Effector memory CD4-positive, alpha-beta T cell (primary cell): ENCODE results near the gene LATS1.
"Not testable (repeated sequence)": the region's sequence is repeated elsewhere in the genome, so short reads cannot be mapped to it uniquely, and the experiment has no call there.

ENCODE experiments used
- DNase-seq, 3 donors: peaks; one replicate each; pipeline ENCODE4 v3.0.0-alpha.2; 2020
- H3K27ac ChIP-seq: 2 replicates; pipeline ENCODE4 v1.7.0; 2013; ENCODE audit warnings: mild to moderate bottlenecking, low read length, moderate library complexity; ENCODE audit not compliant: insufficient read depth, poor library complexity, severe bottlenecking
- H3K27me3 ChIP-seq: replicated peaks from 2 replicates; pipeline ENCODE4 v1.7.0; 2013; ENCODE audit warnings: mild to moderate bottlenecking, low read length; ENCODE audit not compliant: insufficient read depth, control insufficient read depth, poor library complexity, severe bottlenecking
- H3K36me3 ChIP-seq: 2 replicates; pipeline ENCODE4 v1.7.0; 2013; ENCODE audit warnings: mild to moderate bottlenecking, low read length, moderate library complexity; ENCODE audit not compliant: control insufficient read depth, insufficient read depth
- H3K4me1 ChIP-seq: 2 replicates; pipeline ENCODE4 v1.7.0; 2013; ENCODE audit warnings: low read length, mild to moderate bottlenecking; ENCODE audit not compliant: control insufficient read depth, insufficient read depth, poor library complexity, severe bottlenecking
- H3K4me3 ChIP-seq: 2 replicates; pipeline ENCODE4 v1.7.0; 2013; ENCODE audit warnings: low read length, low read depth, mild to moderate bottlenecking; ENCODE audit not compliant: insufficient read depth, poor library complexity, severe bottlenecking
- H3K9me3 ChIP-seq: 2 replicates; pipeline ENCODE4 v1.7.0; 2013; ENCODE audit warnings: mild to moderate bottlenecking, low read length, moderate library complexity; ENCODE audit not compliant: control insufficient read depth

Gene LATS1

DNA sequence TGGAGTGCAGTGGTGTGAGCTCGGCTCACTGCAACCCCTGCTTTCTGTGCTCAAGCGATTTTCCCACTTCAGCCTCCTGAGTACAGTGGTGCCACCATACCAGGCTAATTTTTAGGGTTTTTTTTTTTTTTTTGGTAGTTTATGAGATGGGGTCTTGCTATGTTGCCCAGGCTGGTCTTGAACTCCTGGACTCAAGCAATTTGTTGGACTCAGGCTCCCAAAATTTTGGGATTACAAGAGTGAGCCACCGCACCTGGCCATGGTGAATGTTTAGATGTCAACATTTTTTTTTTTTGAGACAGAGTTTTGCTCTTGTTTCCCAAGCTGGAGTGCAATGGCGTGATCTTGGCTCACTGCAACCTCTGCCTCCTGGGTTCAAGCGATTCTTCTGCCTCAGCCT is 34.0 kb upstream of the LATS1 start:
- not testable (repeated sequence) for DNase-seq, H3K36me3 ChIP-seq, H3K4me3 ChIP-seq, H3K27me3 ChIP-seq, H3K9me3 ChIP-seq, H3K27ac ChIP-seq
- peaks cover 14% of the 10 kb centered on the region for H3K4me1 ChIP-seq

DNA sequence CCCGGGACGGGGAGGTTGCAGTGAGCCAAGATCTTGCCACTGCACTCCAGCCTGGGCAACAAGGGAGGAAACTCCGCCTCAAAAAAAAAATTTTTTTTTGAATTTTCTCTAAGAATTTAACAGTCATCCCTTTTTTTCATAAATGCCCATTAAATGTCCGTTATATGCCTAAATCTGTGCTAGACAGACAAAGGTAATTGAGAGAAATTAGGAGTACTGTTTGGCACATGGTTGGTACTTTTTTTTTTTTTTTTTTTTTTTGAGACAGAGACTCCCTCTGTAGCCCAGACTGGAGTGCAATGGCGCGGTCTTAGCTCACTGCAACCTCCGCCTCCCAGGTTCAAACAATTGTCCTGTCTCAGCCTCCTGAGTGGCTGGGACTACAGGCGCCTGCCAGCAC is 33.3 kb upstream of the LATS1 start:
- H3K4me3 ChIP-seq, result no peak overlapping the region
- H3K4me1 ChIP-seq, result peaks cover 17% of the 10 kb centered on the region
- DNase-seq, result no peak
- H3K27ac ChIP-seq, result no peak overlapping the region
- H3K9me3 ChIP-seq, result no peaks in the 10 kb centered on the region
- no peaks in the 10 kb centered on the region for H3K27me3 ChIP-seq
- H3K36me3 ChIP-seq, result no peaks in the 10 kb centered on the region

DNA sequence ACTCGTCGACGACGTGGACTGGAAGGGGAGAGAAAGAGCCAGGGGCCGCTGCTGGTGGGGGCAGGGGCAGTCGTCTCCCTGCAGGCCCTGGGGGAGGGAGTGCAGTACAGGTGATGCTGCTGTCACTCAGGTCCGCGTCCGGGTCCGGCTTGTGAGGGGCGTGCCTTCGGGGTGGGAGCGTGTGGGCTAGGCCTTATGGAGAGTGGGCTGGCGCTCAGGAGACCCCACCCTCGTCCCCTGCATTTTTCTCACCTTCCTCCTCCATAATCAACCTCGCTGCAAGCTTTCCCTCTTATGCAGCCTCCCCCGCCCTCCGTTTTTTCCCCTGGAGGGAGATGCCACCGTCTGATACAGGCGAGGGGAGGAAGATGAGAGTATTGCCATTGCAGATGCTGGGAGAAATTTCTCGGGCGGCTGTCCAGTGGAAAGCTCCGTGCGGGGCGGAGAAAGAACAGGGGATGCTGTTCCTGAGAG is 32.3 kb upstream of the LATS1 start:
- Histone ChIP-seq H3K36me3 (no peaks in the 10 kb centered on the region), H3K4me1 (peaks cover 22% of the 10 kb centered on the region), H3K27me3 (no peaks in the 10 kb centered on the region), H3K27ac (peak overlapping the region; percentile 83), H3K9me3 (no peaks in the 10 kb centered on the region), H3K4me3 (peak overlapping the region; percentile 96)
- peak; percentile 16 to 32 (median 31) for DNase-seq

DNA sequence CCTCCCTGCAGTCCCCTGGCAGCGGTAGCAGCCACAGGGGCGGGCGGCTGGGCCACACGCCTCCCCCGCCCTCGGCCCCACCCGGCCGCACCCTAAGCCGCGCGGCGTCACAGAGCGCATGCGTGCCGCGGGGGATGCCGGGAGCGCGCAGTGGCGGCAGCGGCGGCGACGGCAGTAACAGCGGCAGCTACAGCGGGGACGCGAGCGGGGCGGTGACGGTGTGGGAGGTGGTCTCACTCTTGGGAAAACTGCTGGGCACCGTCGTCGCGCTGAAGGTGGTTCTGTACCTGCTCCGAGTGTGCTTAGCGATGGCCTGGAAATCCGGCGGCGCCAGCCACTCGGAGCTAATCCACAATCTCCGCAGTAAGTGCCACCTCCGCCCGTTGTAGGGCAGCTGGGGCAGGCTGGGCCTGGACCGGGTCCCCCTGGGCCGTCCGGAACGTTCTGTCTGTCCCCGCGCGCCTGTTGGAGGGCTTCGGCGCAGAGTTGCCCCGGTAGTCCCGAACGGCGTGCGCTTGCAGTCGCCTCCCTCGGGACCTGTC is 31.8 kb upstream of the LATS1 start, which contains the start of gene PCMT1:
PCMT1 (plus strand) TSS at position 148 of the 542 bp plus-strand sequence; CDS start at position 309, 161 bp downstream.
- peak; percentile 84 to 87 (median 85) for DNase-seq
- Histone ChIP-seq H3K9me3 (no peaks in the 10 kb centered on the region), H3K4me1 (peaks cover 24% of the 10 kb centered on the region), H3K36me3 (no peaks in the 10 kb centered on the region), H3K4me3 (peak within 1 kb of the TSS; percentile 96), H3K27ac (peak within 1 kb of the TSS; percentile 83), H3K27me3 (no peaks in the 10 kb centered on the region)

DNA sequence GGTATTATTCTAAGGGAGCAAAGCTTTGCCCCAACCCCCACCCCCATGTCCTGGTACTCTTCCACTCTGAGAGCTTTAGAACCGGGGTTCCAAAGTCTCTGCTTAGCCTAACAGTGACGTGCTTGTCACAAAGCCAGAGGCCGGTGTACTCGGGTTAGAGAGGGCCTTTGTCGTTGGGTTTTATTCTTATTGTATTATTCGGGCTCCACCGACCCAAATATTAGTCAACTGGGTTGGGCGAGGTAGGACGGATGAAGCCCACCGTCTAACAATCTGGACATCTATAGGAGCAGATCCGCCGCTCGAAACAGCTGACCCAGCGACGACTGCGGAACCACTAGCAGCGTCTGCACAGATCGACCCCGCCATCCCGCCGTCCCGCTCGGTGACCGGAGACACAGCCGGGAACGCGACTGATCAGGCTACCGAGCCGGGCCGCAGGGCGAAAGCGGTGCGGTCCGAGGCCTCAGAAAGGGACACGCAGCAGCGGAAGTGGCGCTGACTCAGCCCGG is 31.2 kb upstream of the LATS1 start:
- H3K36me3 ChIP-seq, H3K27me3 ChIP-seq, H3K9me3 ChIP-seq, DNase-seq: not testable (repeated sequence)
- Histone ChIP-seq H3K27ac (peak overlapping the region; percentile 83), H3K4me1 (peaks cover 24% of the 10 kb centered on the region), H3K4me3 (peak overlapping the region; percentile 96)

DNA sequence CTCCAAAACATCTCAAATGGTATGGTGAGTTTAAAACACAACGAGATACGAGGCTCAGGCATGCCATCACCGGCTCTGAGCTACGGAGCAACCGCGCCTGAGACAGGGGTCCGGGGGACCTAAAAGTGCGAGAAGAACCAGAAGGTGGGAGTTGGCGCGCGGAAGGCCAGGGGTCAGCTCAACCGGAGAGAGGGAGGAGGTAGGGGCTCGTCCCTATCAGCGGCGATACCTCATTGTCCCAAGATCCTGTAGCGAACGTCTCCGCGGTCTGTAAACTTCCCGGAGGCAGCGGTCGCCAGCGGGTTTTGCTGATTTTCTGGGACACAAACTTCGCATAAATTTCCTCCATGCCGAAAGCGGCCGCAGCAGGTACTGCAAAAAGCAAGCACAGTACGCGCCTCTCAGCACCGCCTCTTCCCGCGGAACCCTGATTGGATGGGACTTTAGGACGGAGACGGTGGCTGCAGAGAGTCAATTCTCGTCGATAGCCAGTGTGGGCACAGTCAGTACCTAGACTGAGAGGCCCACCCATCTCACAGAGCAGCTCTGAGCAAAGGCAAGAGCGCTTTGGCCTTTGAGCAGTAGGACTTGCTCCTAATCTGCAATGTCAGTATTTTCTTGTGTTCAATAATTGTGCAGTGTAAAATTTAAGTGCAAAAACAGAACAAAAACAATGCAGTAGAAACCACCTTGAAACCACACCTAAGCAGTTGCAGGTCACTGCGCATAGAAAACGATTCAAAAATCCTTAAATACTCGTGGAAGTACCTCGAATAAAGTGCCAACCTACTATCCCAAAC is 28.4 kb upstream of the LATS1 start, which contains the start of gene NUP43:
NUP43 (minus strand) TSS at position 383 of the 800 bp plus-strand sequence; CDS start at position 349, 34 bp downstream.
- Histone ChIP-seq H3K36me3 (peaks cover 10% of the 10 kb centered on the region), H3K27me3 (no peaks in the 10 kb centered on the region), H3K4me3 (peak within 1 kb of the TSS; percentile 72), H3K27ac (peak within 1 kb of the TSS; percentile 62), H3K9me3 (no peaks in the 10 kb centered on the region), H3K4me1 (peaks cover 20% of the 10 kb centered on the region)
- peak; percentile 79 to 83 (median 81) for DNase-seq

DNA sequence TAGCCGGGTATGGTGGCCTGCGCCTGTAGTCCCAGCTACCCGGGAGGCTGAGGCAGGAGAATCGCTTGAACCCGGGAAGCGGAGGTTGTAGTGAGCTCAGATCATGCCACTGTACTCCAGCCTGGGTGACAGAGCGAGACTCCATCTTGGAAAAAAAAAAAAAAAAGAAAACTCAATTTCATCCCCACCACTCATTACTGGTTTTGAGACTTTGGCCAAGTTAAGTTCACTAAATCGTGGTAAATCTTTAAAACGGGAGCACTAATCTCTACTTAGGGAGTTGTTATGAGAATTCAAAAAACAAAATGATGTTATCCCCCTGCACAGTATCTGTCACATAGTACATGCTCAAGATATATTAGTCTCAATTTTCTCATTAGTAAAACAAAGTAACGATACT is 27.4 kb upstream of the LATS1 start:
- H3K27ac ChIP-seq, H3K9me3 ChIP-seq: not testable (repeated sequence)

DNA sequence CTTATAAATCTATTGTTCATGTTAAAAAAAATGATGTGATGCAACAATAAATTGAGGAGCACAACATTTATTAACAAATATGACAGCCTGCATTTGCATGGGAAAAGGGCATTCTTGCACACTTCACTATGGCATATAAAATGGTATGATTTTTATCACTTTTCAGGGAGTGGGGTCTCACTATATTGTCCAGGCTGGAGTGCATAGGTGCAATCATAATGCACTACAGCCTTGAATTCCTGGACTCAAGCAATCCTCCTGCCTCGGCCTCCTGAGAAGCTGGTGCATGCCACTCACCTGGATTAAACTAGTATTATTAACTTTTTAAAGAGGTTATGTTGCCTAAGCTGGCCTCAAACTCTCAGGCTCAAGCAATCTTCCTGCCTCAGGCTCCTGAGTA is 17.0 kb upstream of the LATS1 start:
- Histone ChIP-seq H3K27ac (no peak overlapping the region), H3K27me3 (no peaks in the 10 kb centered on the region), H3K4me3 (no peak overlapping the region), H3K4me1 (no peaks in the 10 kb centered on the region), H3K36me3 (peaks cover 38% of the 10 kb centered on the region), H3K9me3 (no peaks in the 10 kb centered on the region)
- no peak for DNase-seq

More for the DNA sequence above, 27.4 kb upstream of the LATS1 start:
- peaks cover 12% of the 10 kb centered on the region for H3K4me1 ChIP-seq
- H3K27me3 ChIP-seq, DNase-seq: not testable (repeated sequence)
- H3K4me3 ChIP-seq, result peak overlapping the region; percentile 72
- H3K36me3 ChIP-seq, result peaks cover 21% of the 10 kb centered on the region

DNA sequence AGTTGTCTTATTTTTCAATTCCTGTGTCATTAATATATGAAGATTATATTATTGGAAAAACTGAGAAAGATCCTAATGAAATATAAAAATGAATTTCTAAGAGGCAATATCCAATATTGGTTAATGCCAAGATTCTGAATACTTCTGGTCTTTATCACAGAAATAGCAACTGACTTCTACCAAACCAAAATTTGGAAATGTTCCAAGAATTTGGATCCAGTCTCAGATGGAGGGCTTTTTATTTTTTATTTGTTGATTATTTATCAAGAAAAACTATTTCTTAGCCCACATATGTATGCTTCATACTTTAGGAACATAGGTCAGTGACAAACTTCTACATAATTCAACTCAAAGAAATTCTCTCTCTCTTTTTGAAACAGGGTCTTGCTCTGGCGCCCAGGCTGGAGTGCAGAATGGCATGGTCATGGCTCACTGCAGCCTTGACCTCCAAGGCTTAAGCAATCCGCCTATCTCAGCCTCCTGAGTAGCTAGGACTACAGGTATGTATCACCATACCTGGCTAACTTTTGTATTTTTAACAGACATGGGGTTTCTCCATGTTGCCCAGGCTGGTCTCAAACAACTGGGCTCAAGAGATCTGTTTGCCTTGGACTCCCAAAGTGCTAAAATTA is 15.3 kb upstream of the LATS1 start:
- H3K9me3 ChIP-seq, result no peaks in the 10 kb centered on the region
- peaks cover 35% of the 10 kb centered on the region for H3K36me3 ChIP-seq
- no peaks in the 10 kb centered on the region for H3K4me1 ChIP-seq
- no peak overlapping the region for H3K4me3 ChIP-seq
- no peak for DNase-seq
- no peaks in the 10 kb centered on the region for H3K27me3 ChIP-seq
- no peak overlapping the region for H3K27ac ChIP-seq
